GM19025 (cell line): ENCODE results near the gene CDH11.

ENCODE experiments used
- ATAC-seq: cut with Tn5 transposase; IDR thresholded peaks from one replicate; pipeline ENCODE4 v1.9.1; 2021; ENCODE audit warnings: mild to moderate bottlenecking, low read depth, moderate library complexity; ENCODE audit not compliant: unreplicated experiment

Gene CDH11

GRCh38 chr16:65041667-65042066, 80.2 kb downstream of the CDH11 start:
- ATAC-seq = no peak

DNA sequence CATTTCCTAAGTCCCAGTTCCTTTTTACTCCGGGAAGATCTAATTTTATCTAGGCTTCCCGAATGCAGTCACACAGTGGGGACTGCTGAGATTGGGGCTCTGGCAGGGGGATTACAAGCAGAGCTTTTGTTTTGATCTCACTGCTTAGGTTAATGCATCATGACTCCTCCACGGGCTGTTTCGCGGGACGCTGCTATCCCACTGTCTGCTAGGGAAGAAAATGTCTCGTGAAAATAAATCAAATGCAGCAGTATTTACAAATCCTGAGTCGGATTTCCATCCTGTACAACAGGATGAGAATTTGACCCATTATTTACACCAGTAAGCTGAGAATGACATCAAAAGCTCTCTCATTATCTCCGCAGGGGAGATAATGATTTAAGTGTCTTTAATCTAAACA, 83.8 kb downstream of the CDH11 start:
- ATAC-seq = no peak

DNA sequence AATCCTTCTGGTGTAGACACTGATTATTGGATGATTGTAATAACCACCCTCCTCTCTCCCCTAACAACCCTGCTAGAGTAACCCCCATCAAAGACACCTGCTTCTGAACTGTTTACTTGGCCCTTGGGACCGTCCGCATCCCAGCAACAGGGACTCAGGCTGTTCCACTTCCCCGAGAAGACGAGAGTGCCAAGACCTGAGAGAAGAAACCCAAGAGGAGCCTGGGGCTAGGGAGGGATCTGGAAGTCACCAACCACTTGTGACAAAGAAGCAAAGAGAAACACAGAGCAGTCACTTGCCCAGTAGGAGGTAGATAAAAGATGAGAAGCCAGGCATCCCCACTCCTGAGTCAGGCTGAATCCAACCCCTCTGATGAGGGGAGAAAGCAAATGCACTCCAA, 84.3 kb downstream of the CDH11 start:
- ATAC-seq = no peak

DNA sequence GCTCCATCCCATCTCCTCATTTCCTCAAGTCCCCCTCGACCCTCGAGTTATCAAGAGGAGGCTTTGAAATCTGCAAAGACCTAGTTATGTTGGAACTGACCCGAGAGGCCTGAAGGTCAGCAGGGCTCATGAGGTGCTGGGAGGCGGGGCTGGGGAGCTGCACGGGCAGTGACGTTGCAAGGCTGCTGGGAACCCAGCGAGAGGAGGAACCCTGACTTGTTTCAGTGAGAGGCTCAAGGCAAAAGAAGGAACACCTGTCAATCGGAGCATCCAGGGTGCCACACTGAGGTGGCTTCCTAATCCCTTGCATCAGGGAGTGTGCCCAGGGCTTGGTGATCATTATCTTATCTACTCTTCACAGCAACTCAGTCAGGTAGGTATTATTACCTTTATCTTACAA, 86.9 kb downstream of the CDH11 start:
- ATAC-seq = no peak

DNA sequence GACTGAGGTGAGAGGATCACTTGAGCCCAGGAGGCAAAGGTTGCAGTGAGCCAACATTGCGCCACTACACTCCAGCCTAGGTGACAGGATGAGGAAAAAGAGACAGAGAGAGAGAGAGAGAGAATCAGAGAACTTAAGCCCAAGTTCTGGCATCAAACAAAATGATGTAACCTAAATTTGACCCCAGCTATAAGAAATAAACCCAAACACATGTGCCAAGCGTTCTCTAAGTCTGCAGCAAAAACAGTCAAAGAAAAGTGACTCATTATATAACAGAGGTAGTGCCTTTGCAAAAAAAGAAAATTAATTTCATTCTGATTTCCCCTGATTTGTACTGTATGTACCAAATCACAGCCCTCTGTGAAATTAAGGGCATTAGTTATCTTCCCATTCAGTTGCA, 89.5 kb downstream of the CDH11 start:
- no peak for ATAC-seq

DNA sequence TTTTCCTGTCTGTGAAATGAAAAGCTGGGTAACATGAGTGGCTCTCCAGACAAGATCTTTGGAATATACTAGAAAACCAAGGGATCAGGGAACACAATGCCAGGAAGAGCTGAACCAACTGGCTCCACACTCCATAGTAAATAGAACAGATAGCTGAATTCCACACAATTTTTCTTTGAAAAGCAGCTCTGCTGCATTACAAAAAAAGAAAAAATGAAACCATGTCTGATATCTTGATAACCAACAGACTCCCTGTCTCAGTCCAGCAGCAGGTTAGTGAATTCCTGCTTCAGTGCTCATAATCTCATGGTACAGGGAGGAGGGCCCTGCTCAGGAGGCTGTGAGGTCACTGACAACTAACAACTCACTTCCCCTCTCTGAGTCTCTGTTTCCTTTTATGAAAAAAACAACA, 97.1 kb downstream of the CDH11 start:
- no peak for ATAC-seq

DNA sequence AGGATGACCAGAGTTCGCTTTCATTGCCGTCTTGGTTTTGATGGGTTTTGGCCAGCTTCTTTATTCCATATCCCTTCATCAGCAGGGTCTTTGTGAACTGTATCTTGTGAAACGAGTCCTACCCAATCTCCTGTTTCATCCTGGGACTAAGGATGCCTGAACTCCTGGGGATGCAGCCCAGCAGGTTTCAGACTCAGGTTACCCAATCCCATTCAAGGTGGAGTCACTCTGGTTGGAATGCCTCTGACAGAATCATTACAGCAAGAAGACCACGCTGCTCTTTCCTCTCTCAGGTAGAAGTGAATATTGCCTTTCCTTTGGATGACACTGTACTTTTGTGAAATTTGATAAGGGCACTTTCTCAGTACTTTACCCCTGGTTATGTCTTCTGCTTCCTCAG, 98.1 kb downstream of the CDH11 start:
- ATAC-seq = no peak

DNA sequence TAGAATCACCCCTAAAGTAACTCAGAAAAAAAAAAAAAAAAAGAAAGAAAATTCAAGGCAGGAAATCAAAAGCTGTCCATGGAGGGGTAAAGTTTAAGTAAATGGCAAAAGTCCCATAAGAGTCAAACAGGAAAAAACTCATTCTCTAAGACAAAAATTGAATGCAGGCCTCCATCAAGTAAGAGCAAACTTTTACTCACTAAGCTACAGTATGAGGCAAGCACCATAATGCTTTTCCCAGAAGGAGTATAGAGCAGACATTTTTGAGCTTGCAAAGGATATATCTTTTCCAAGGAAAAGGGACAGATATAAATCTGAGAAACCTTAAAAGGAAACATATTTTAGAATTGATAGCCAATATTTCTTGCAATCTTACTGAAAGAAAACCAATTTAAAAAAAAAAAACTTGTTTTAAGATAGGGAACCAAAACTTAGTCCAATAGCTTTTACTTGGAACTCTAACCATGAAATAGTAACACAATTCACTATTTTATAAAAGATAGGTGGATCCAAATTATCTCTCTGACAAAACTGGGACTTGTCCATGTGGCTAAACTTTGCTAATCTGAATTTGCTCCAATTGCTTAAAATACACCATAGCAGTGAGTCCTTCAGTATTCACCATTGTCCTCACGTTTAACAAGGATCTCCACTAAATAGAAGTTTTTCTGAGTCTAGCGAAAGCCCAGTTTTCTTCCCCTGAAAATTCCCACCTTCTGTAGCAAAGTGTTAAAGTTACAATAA, 99.8 kb downstream of the CDH11 start:
- ATAC-seq = no peak

DNA sequence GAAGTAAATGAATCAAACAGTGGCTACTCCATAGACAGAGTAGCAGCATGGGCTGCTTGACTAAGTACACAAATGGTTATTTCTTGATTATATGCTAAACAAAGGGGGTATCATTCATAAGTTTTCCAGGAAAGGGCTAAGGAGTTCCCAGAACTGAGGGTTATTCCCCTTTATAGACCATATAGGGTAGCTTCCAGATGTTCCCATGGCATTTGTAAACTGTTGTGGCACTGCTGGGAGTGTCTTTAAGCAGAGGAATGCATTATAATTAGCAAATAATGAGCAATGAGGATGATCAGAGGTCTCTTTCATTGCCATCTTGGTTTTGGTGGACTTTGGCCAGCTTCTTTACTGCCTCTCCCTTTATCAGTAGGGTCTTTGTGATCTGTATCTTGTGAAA, 105.1 kb downstream of the CDH11 start:
- no peak for ATAC-seq

GRCh38 chr16:65015599-65015998, 106.3 kb downstream of the CDH11 start:
- no peak for ATAC-seq

DNA sequence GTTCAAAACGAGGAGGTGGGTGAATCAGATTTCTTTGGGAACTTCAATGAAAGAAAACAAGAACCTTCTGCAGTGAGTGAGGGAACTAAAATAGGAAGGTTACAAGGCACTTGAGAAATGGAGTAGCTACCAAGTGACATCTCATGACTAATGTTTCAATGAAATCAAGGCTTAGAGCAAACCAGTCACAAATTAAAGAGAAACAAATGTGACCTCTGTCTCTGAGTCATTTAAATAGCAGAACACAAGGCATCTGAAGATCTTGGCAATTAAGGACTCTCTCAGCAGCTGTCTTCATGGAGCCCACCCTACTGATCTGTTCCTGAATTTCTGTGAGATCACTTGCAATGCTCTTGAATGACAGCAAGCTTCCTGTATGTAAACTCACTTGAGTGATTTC, 109.5 kb downstream of the CDH11 start:
- no peak for ATAC-seq

DNA sequence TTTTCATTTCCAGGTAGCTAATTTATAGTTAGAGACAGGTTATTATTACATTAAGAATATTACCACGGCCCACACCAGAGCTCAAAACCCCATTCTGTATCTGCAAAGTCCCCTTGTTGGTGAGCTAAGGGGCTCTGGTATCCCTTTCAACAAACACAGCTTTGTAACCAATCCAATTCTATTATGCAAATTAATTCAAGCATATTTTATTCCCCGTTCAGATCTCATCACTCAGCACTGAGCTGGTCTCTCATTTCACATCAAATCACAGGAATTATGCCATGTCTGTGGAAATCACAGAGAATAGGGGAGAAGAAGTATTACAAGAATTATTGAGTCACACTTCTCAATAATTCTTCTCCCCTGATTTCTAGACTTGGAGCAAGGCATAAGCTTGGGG, 111.7 kb downstream of the CDH11 start:
- ATAC-seq = no peak

DNA sequence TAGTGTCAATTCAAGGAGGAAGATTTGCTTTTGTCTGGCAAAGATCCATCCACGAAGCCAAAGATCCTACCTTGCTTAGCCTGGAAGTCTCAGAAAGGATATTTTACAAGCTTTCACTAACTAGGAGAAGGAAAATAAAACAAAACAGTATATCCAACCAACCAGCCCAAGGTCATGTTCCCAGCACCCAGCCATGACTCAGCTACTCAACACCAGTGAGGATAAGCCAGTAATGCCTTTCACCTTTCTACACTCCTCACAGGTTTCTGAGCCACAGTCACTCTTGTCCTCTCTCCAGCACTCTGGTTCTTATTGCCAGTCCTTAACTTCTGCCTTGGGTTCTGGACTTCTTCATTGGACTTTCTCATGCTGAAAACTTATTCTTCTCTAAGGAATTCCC, 116.2 kb downstream of the CDH11 start:
- no peak for ATAC-seq

DNA sequence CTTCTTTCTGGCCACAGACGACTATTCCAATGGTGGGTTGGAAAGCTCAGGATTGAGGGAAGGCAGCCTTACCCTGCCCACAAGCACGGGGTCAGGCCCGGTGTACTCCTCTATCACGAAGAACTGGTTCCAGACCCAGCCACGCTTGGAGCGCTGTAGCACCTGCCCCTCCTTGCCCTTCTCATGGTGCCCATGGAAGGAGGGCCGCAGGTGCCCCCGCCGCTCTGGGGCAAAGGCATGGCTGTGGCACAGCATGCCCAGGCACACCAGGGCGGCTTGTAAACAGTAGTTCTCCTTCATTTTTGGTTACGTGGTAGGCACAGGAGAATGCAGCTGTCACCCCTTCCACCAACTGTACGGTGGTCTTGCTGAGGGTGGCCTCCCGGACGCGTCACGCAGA, 117.3 kb downstream of the CDH11 start:
- ATAC-seq = no peak

DNA sequence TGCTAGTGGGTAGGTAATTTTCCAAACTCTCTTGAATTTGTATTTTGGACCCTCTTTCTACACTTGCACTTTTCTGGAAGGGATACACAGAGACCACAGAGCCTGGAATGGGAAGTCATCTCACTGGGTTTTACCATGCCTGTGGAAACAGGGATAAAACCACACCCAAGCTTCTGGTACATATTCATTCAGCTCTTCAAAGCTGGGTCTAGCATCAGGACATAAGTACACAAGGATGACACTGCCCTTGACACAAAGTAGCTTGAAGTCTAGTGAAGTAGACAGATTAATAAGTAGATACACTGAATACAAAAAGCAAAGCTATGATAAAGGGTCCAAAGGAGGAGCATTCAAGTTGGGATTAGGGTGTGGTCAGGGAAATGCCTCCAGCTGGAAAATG, 118.2 kb downstream of the CDH11 start:
- ATAC-seq = no peak

DNA sequence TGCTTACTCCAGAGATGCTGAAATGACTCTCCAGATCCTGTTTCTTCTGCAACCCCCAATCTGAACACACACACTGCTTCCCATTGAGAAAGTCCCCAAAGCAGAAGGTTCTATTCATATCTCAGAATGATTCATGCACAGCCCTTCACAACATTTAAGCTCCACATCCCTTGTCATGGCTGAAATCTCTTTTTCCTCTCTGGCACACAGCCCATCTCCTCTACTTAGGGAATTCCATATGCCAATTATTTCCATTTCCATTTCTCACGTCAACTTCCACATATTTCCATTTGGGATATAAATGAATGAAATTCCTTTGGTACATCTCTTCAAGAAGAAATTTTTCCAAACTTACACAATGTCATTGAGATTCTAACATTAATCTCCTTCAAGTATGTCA, 119.6 kb downstream of the CDH11 start:
- no peak for ATAC-seq

DNA sequence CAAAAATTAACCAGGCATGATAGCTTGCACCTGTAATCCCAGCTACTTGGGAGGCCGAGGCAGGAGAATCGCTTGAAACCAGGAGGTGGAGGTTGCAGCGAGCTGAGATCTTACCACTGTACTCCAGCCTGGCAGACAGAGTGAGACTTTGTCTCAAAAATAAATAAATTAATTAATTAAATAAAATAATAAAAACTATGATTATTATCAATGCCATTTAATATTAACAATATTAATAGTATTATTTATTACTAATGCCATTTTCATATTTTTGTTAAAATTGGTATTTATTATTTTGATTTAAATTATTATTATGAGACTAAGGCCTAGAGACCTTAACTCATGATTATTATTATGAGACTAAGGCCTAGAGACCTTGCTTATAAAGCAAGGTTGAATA, 121.2 kb downstream of the CDH11 start:
- no peak for ATAC-seq

DNA sequence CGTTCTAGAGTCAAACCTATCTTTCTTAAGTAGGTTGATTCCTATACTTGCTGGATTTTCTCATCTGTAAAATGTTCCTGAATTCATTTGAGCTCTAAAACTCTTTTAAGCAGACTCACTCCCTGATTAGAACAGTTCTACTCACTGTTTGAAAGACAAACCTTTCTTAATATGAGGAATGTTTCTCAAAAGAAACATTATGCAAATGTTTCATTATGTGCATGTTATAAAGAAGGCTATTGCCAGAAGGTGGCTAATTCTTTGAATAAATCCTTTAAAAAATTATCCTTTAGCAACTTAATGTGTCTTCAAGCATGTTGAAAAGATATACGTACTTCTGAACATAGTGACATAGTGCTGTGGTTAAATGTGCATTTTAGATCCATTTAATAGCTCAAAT, 124.1 kb downstream of the CDH11 start:
- ATAC-seq = no peak

- no peak for ATAC-seq
Observed at GRCh38 chr16:64997121-64997520, 124.7 kb downstream of the CDH11 start.

GRCh38 chr16:64996641-64997040, 125.2 kb downstream of the CDH11 start:
- no peak for ATAC-seq

GRCh38 chr16:64993464-64993863, 128.4 kb downstream of the CDH11 start:
- no peak for ATAC-seq

GRCh38 chr16:64991001-64991400, 130.9 kb downstream of the CDH11 start:
- no peak for ATAC-seq

GRCh38 chr16:64990101-64990500, 131.8 kb downstream of the CDH11 start:
- ATAC-seq = no peak
